MM.1S (cell line): ENCODE data around the gene ST6GALNAC2.
"Not testable (repeated sequence)": the region's sequence is repeated elsewhere in the genome, so short reads cannot be mapped to it uniquely, and the experiment has no call there.

Experiments
- EZH2 ChIP-seq: fragments of 300-600 bp; sonication (generic); optimal IDR thresholded peaks from 2 replicates; pipeline ENCODE3; 2017; ENCODE audit warnings: low read depth, mild to moderate bottlenecking, antibody characterized with exemption, low read length, mixed read lengths
- EZH2phosphoT487 ChIP-seq: fragments of 300-600 bp; sonication (generic); IDR thresholded peaks from 2 replicates; pipeline ENCODE4 v1.6.1; 2018; ENCODE audit warnings: antibody characterized with exemption, low read length
- TF ChIP-seq, protein P1 (sequence below): fragments of 300-600 bp; sonication (generic); IDR thresholded peaks from 2 replicates; pipeline ENCODE4 v1.5.1; 2016; ENCODE audit warnings: antibody characterized with exemption, low read length, mixed read lengths

DNA sequence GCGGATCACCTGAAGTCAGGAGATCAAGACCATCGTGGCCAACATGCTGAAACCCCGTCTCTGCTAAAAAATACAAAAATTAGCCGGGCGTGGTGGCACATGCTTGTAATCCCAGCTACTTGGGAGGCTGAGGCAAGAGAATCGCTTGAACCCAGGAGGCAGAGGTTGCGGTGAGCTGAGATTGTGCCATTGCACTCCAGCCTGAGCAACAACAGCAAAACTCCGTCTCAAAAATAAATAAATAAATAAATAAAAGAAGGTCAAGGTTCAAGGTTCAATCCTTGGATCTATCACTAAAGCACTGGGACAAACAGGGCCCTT is 60.2 kb downstream of the ST6GALNAC2 start:
- TF ChIP-seq, protein P1, sequence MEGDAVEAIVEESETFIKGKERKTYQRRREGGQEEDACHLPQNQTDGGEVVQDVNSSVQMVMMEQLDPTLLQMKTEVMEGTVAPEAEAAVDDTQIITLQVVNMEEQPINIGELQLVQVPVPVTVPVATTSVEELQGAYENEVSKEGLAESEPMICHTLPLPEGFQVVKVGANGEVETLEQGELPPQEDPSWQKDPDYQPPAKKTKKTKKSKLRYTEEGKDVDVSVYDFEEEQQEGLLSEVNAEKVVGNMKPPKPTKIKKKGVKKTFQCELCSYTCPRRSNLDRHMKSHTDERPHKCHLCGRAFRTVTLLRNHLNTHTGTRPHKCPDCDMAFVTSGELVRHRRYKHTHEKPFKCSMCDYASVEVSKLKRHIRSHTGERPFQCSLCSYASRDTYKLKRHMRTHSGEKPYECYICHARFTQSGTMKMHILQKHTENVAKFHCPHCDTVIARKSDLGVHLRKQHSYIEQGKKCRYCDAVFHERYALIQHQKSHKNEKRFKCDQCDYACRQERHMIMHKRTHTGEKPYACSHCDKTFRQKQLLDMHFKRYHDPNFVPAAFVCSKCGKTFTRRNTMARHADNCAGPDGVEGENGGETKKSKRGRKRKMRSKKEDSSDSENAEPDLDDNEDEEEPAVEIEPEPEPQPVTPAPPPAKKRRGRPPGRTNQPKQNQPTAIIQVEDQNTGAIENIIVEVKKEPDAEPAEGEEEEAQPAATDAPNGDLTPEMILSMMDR, result not testable (repeated sequence)
- not testable (repeated sequence) for TF ChIP-seq EZH2phosphoT487, EZH2
